IMR-90 (cell line): ENCODE data around the gene SLC31A1. TPM values are rescaled to one million over a fixed set of nuclear protein-coding genes. Genes with fewer than 3 reads are reported as not detected.

Experiments
- ATAC-seq: fragments of 200-7000 bp; cut with Tn5 transposase; 2 replicates; pipeline ENCODE4 v1.9.1; 2020; ENCODE audit warnings: low read depth, mild to moderate bottlenecking, moderate library complexity
- BruUV-seq: library from RNA; stranded (reverse); fragments of 400-500 nt; replicated peaks from 2 replicates; lab custom pipeline; 2021; lab: Mats Ljungman, UMichigan
- CTCF ChIA-PET: fragments of 300-600 bp; formaldehyde crosslinking; extraction: SDS; loops from one replicate; lab custom pipeline; 2021; ENCODE audit warnings: antibody characterized with exemption; lab: Yijun Ruan, JAX
- POLR2A ChIA-PET: fragments of 300-600 bp; sonication (Branson Sonifier 250); formaldehyde crosslinking; loops from one replicate; lab custom pipeline; 2022; ENCODE audit warnings: antibody characterized with exemption; ENCODE audit not compliant: unreplicated experiment; lab: Charles Lee
- DNase-seq: peaks from one replicate; pipeline ENCODE4 v3.0.0; 2013
- H2AFZ ChIP-seq: replicated peaks from 2 replicates; pipeline ENCODE3; 2013; ENCODE audit warnings: low read length, mild to moderate bottlenecking; ENCODE audit not compliant: poor library complexity
- H2AK5ac ChIP-seq: 2 replicates; pipeline ENCODE4 v1.6.1; 2013; ENCODE audit warnings: low read depth, low read length, inconsistent platforms
- H2AK9ac ChIP-seq: replicated peaks from 2 replicates; pipeline ENCODE3; 2013; ENCODE audit warnings: mild to moderate bottlenecking, low read depth, low read length, moderate library complexity; ENCODE audit not compliant: poor library complexity
- H2BK120ac ChIP-seq: 2 replicates; pipeline ENCODE4 v1.6.1; 2013; ENCODE audit warnings: low read depth, low read length, inconsistent platforms
- H2BK15ac ChIP-seq: 3 replicates; pipeline ENCODE4 v1.6.1; 2013; ENCODE audit warnings: low read depth, low read length, inconsistent platforms
- H2BK20ac ChIP-seq: 2 replicates; pipeline ENCODE4 v1.6.1; 2013; ENCODE audit warnings: low read depth, mild to moderate bottlenecking, inconsistent platforms, low read length, moderate library complexity
- H2BK5ac ChIP-seq: 2 replicates; pipeline ENCODE4 v1.6.1; 2013; ENCODE audit warnings: mild to moderate bottlenecking, low read depth, low read length, inconsistent platforms; ENCODE audit not compliant: poor library complexity, severe bottlenecking
- H3K14ac ChIP-seq: replicated peaks from 2 replicates; pipeline ENCODE4 v1.6.1; 2013; ENCODE audit warnings: low read depth, low read length, inconsistent platforms
- H3K18ac ChIP-seq: 2 replicates; pipeline ENCODE4 v1.6.1; 2013; ENCODE audit warnings: low read depth, low read length, control low read depth
- H3K23ac ChIP-seq: 2 replicates; pipeline ENCODE4 v1.6.1; 2013; ENCODE audit warnings: low read depth, low read length, inconsistent platforms
- H3K27ac ChIP-seq: 2 replicates; pipeline ENCODE4 v1.5.1; 2013; ENCODE audit warnings: mild to moderate bottlenecking, control low read depth, low read length; ENCODE audit not compliant: insufficient read depth
- H3K27me3 ChIP-seq: 2 replicates; pipeline ENCODE4 v1.6.1; 2013; ENCODE audit warnings: low read length; ENCODE audit not compliant: control insufficient read depth, insufficient read depth
- H3K36me3 ChIP-seq: 2 replicates; pipeline ENCODE4 v1.6.1; 2013; ENCODE audit warnings: low read length, mixed read lengths; ENCODE audit not compliant: control insufficient read depth, insufficient read depth
- H3K4ac ChIP-seq: 2 replicates; pipeline ENCODE4 v1.6.1; 2013; ENCODE audit warnings: low read depth, low read length, inconsistent platforms
- H3K4me1 ChIP-seq: 2 replicates; pipeline ENCODE4 v1.6.1; 2013; ENCODE audit warnings: low read length, mixed read lengths; ENCODE audit not compliant: control insufficient read depth, insufficient read depth
- H3K4me2 ChIP-seq: 2 replicates; pipeline ENCODE4 v1.6.1; 2013; ENCODE audit warnings: low read depth, mild to moderate bottlenecking, control low read depth, low read length, moderate library complexity
- H3K4me3 ChIP-seq: 2 replicates; pipeline ENCODE4 v1.5.1; 2013; ENCODE audit warnings: low read depth, mild to moderate bottlenecking, control low read depth, low read length, moderate library complexity; ENCODE audit not compliant: insufficient read depth
- H3K56ac ChIP-seq: 2 replicates; pipeline ENCODE4 v1.6.1; 2013; ENCODE audit warnings: low read length, inconsistent platforms; ENCODE audit not compliant: insufficient read depth; ENCODE audit errors: extremely low read depth
- H3K79me1 ChIP-seq, 2 experiments: 2 replicates each; pipeline ENCODE4 v1.6.1; 2013; ENCODE audit warnings: low read length in 2 of 2, inconsistent platforms in 1 of 2, low read depth in 1 of 2
- H3K9ac ChIP-seq: 2 replicates; pipeline ENCODE4 v1.6.1; 2013; ENCODE audit warnings: low read depth, low read length, control low read depth
- H3K9me1 ChIP-seq: 2 replicates; pipeline ENCODE4 v1.6.1; 2013; ENCODE audit warnings: low read length, inconsistent platforms; ENCODE audit not compliant: insufficient read depth
- H3K9me3 ChIP-seq: 2 replicates; pipeline ENCODE4 v1.6.1; 2013; ENCODE audit warnings: low read length; ENCODE audit not compliant: control insufficient read depth, insufficient read depth
- H4K20me1 ChIP-seq: 2 replicates; pipeline ENCODE4 v1.6.1; 2013; ENCODE audit warnings: low read length, inconsistent platforms; ENCODE audit not compliant: insufficient read depth
- H4K5ac ChIP-seq: 2 replicates; pipeline ENCODE4 v1.6.1; 2013; ENCODE audit warnings: mild to moderate bottlenecking, low read depth, low read length, control low read depth
- H4K8ac ChIP-seq, 2 experiments: 2 replicates each; pipeline ENCODE4 v1.6.1; 2013; ENCODE audit warnings: low read depth in 2 of 2, low read length in 2 of 2, control low read depth in 1 of 2, inconsistent platforms in 1 of 2
- H4K91ac ChIP-seq: 2 replicates; pipeline ENCODE4 v1.6.1; 2013; ENCODE audit warnings: low read depth, low read length, inconsistent platforms; ENCODE audit not compliant: insufficient read depth
- BHLHE40 ChIP-seq: fragments of 150-350 bp; IDR thresholded peaks from 2 replicates; pipeline ENCODE4 v1.6.1; 2016; ENCODE audit warnings: mild to moderate bottlenecking, low read depth, low read length
- CEBPB ChIP-seq: IDR thresholded peaks from 2 replicates; pipeline ENCODE4 v1.6.1; 2012; ENCODE audit warnings: low read depth, low read length, improper control_type of control experiment
- CHD1 ChIP-seq: IDR thresholded peaks from 2 replicates; pipeline ENCODE4 v1.6.1; 2012; ENCODE audit warnings: low read depth, low read length, improper control_type of control experiment
- MAFK ChIP-seq: IDR thresholded peaks from 2 replicates; pipeline ENCODE4 v1.6.1; 2012; ENCODE audit warnings: low read depth, low read length, improper control_type of control experiment
- MAZ ChIP-seq: IDR thresholded peaks from 2 replicates; pipeline ENCODE4 v1.6.1; 2012; ENCODE audit warnings: low read depth, mild to moderate bottlenecking, low read length, improper control_type of control experiment, moderate library complexity, borderline replicate concordance
- MXI1 ChIP-seq: IDR thresholded peaks from 2 replicates; pipeline ENCODE4 v1.6.1; 2012; ENCODE audit warnings: low read depth, mild to moderate bottlenecking, low read length, moderate library complexity, borderline replicate concordance
- POLR2A ChIP-seq: IDR thresholded peaks from 2 replicates; pipeline ENCODE4 v1.6.1; 2012; ENCODE audit warnings: mild to moderate bottlenecking, low read depth, low read length
- RCOR1 ChIP-seq: IDR thresholded peaks from 2 replicates; pipeline ENCODE4 v1.6.1; 2012; ENCODE audit warnings: mild to moderate bottlenecking, low read length, improper control_type of control experiment; ENCODE audit not compliant: insufficient replicate concordance
- RFX5 ChIP-seq: IDR thresholded peaks from 2 replicates; pipeline ENCODE4 v1.8.0; 2012; ENCODE audit warnings: low read depth, mild to moderate bottlenecking, low read length, moderate library complexity
- USF2 ChIP-seq: fragments of 150-350 bp; IDR thresholded peaks from 2 replicates; pipeline ENCODE4 v1.6.1; 2017; ENCODE audit warnings: mild to moderate bottlenecking, antibody characterized with exemption, low read length, low read depth
- WGBS, 2 experiments: methylation state at CpG; one replicate each; pipeline versions ENCODE4 v1.1.5 to v1.1.7; 2013; ENCODE audit warnings: missing lambda C conversion rate in 2 of 2; ENCODE audit not compliant: insufficient read length in 1 of 2; ENCODE audit errors: extremely low coverage in 2 of 2; 5-methylcytosine and 5-hydroxymethylcytosine counted together
- dilution Hi-C: fragments of 300-500 bp; cut with HindIII; formaldehyde crosslinking; loops from one replicate; pipeline ENCODE4 v1.14.3; 2018; ENCODE audit warnings: low sequenced_read_pairs; ENCODE audit not compliant: unreplicated experiment
- in situ Hi-C: fragments of 300-500 bp; cut with MboI; formaldehyde crosslinking; loops from 3 replicates; pipeline ENCODE4 v1.14.3; 2019; ENCODE audit warnings: low sequenced_read_pairs, inconsistent platforms, mixed read lengths
- intact Hi-C: fragments of 100-400 bp; cut with micrococcal nuclease; formaldehyde crosslinking; loops from 2 replicates; pipeline ENCODE4 v1.10.0; 2022
- polyA plus RNA-seq, 3 experiments: library from polyadenylated mRNA; depleted of rRNA; stranded (reverse); fragments of >200 nt; gene quantifications; 2 replicates each; pipeline ENCODE4 v1.2.3, GENCODE V29; 2012; ENCODE audit warnings: low replicate concordance in 1 of 3
- total RNA-seq: library from RNA; depleted of rRNA; stranded (reverse); fragments of >200 nt; gene quantifications from 2 replicates; pipeline ENCODE4 v1.2.3, GENCODE V29; 2012

SLC31A1 gene
- total and polyA plus RNA-seq, 2 of the 4 experiments (the other 2 are of a cell fraction): 17.9 to 23.3 TPM

DNA sequence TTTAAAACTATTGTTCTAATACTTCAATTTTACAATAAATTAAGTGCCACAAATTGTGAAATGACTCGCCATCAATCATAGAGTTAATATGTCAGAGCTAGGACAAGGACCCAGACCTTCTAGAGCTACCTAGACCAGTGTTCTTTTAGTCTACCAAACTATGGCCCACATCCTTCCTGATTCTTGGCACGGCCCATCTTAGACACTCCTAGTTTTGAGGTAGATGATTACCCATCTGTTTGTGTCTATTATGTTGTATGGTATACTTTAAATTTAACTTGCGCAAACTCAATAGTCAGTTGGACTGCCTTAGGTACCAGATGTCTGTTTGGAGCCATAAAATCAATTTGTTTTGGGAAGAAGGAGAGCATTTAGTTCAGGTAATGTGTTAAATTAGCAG is 36.5 kb downstream of the SLC31A1 start:
- Histone ChIP-seq H3K9ac (no peak overlapping the region), H2AFZ (no peak overlapping the region), H2BK20ac (no peak overlapping the region), H3K4me1 (no peaks in the 10 kb centered on the region), H3K56ac (no peak overlapping the region), H3K18ac (no peak overlapping the region), H3K9me3 (no peaks in the 10 kb centered on the region), H2AK9ac (no peak overlapping the region), H4K20me1 (peaks cover 8% of the 10 kb centered on the region; the same call in 1 of the 2 replicates), H3K9me1 (peaks cover 3% of the 10 kb centered on the region; the same call in 1 of the 2 replicates), H4K8ac (no peak overlapping the region), H3K36me3 (peaks cover 31% of the 10 kb centered on the region), H4K5ac (no peak overlapping the region), H3K4me2 (no peak overlapping the region), H3K79me1 (peaks cover 4 to 23% of the 10 kb centered on the region in 2 experiments; a peak in 3 of 4 replicates), H2BK120ac (no peak overlapping the region), H3K4me3 (no peak overlapping the region), H2BK15ac (no peak overlapping the region), H3K27ac (no peak overlapping the region), H3K27me3 (no peaks in the 10 kb centered on the region), H3K14ac (no peak overlapping the region), H4K91ac (no peak overlapping the region), H2BK5ac (no peak overlapping the region), H2AK5ac (no peak overlapping the region), H3K23ac (no peak overlapping the region), H3K4ac (no peak overlapping the region)
- WGBS, 2 experiments: no CpG with 5 or more reads among the region's 3 CpGs
- ChIA-PET POLR2A (no interaction called here), CTCF (interaction anchor here (0.6 to 1.1 kb wide), 2 partner anchors 14 to 17 kb away, joined by 3 read pairs; no protein-coding TSS in a partner anchor)
- no TSS peak for BruUV-seq
- TF ChIP-seq MXI1: no peak
- no peak for TF ChIP-seq RCOR1
- TF ChIP-seq RFX5: no peak
- no peak for TF ChIP-seq MAZ
- TF ChIP-seq CHD1: no peak
- TF ChIP-seq USF2: no peak
- no peak for TF ChIP-seq POLR2A
- TF ChIP-seq CEBPB: no peak
- no peak for TF ChIP-seq MAFK
- TF ChIP-seq BHLHE40: no peak
- in situ Hi-C loops: no loop called here
- intact Hi-C loops: no loop called here
- ATAC-seq (no peak), DNase-seq (no peak)
- dilution Hi-C loops: no loop called here
